Dermis blood vessel endothelial cell (primary cell): Measurements from ENCODE around the gene GPR137C. TPM values are rescaled to one million over a fixed set of nuclear protein-coding genes. Genes with fewer than 3 reads are reported as not detected.

Source experiments
- DNase-seq: peaks from one replicate; pipeline ENCODE4 v3.0.0; 2010
- total RNA-seq: library from RNA; depleted of rRNA; stranded (reverse); fragments of >200 nt; gene quantifications from 2 replicates; pipeline ENCODE4 v1.2.3, GENCODE V29; 2014

GPR137C gene
- 1.4 and 2.2 TPM in 2 replicates for total RNA-seq

- DNase-seq, result peak; percentile 100
Observed at GRCh38 chr14:52552063-52552988, at the start of gene GPR137C, which contains the start of gene TXNDC16. Gene GPR137C, plus strand, starts transcription at chr14:52552836. Its CDS starts 312 bp downstream, at chr14:52553148. Gene TXNDC16, minus strand, starts transcription at chr14:52552505. Its CDS starts 8,948 bp downstream, at chr14:52543557.

- no peak for DNase-seq
Observed at GRCh38 chr14:52513249-52513648, 39.4 kb upstream of the GPR137C start.

- DNase-seq, result no peak
Observed at GRCh38 chr14:52514046-52514811, 38.4 kb upstream of the GPR137C start.

- no peak for DNase-seq
Observed at GRCh38 chr14:52522033-52522432, 30.6 kb upstream of the GPR137C start.

- no peak for DNase-seq
Observed at GRCh38 chr14:52522581-52523345, 29.9 kb upstream of the GPR137C start.

GRCh38 chr14:52527052-52527451 is 25.6 kb upstream of the GPR137C start:
- DNase-seq, result no peak

- no peak for DNase-seq
Observed at GRCh38 chr14:52531481-52531880, 21.2 kb upstream of the GPR137C start.

GRCh38 chr14:52536269-52536668 is 16.4 kb upstream of the GPR137C start:
- no peak for DNase-seq

- DNase-seq, result no peak
Observed at GRCh38 chr14:52538623-52539022, 14.0 kb upstream of the GPR137C start.

- DNase-seq, result no peak
Observed at GRCh38 chr14:52545584-52546317, 6.9 kb upstream of the GPR137C start.

GRCh38 chr14:52546318-52546670 is 6.3 kb upstream of the GPR137C start:
- DNase-seq, result no peak

GRCh38 chr14:52547027-52547426 is 5.6 kb upstream of the GPR137C start:
- DNase-seq, result no peak

- DNase-seq, result no peak
Observed at GRCh38 chr14:52547526-52547925, 5.1 kb upstream of the GPR137C start.

GRCh38 chr14:52550661-52551060 is 2.0 kb upstream of the GPR137C start:
- DNase-seq, result no peak

GRCh38 chr14:52551205-52551604 is 1.4 kb upstream of the GPR137C start:
- DNase-seq, result no peak

- peak; percentile 63 for DNase-seq
Observed at GRCh38 chr14:52551696-52552062, 957 bp upstream of the GPR137C start.

GRCh38 chr14:52553002-52553670 is 500 bp downstream of the GPR137C start:
- DNase-seq, result peak; percentile 37

GRCh38 chr14:52553671-52554575 is 1.3 kb downstream of the GPR137C start:
- peak; percentile 94 for DNase-seq

GRCh38 chr14:52558688-52559087 is 6.1 kb downstream of the GPR137C start:
- DNase-seq, result no peak

- peak; percentile 37 for DNase-seq
Observed at GRCh38 chr14:52563120-52563519, 10.5 kb downstream of the GPR137C start.
